Calu3 (cell line): ENCODE results near the gene STXBP4. TPM values are rescaled to one million over a fixed set of nuclear protein-coding genes. Genes with fewer than 3 reads are reported as not detected.

Experiments
- BruUV-seq: library from RNA; stranded (reverse); fragments of 400-500 nt; replicated peaks from 2 replicates; lab custom pipeline; 2021; lab: Mats Ljungman, UMichigan
- CTCF ChIA-PET: fragments of 300-600 bp; sonication (Branson Sonifier 250); formaldehyde crosslinking; loops from one replicate; lab custom pipeline; 2022; ENCODE audit warnings: antibody characterized with exemption; lab: Charles Lee
- DNase-seq: peaks from one replicate; pipeline ENCODE4 v3.0.0; 2022
- H3K27ac Mint-ChIP-seq: one replicate; pipeline ENCODE4 v1.8.0; 2022; ENCODE audit warnings: mixed read lengths; ENCODE audit not compliant: unreplicated experiment
- H3K27me3 Mint-ChIP-seq: one replicate; pipeline ENCODE4 v1.8.0; 2022; ENCODE audit warnings: mixed read lengths; ENCODE audit not compliant: unreplicated experiment
- H3K36me3 Mint-ChIP-seq: one replicate; pipeline ENCODE4 v1.8.0; 2022; ENCODE audit warnings: mild to moderate bottlenecking, moderate library complexity, mixed read lengths; ENCODE audit not compliant: insufficient read depth, unreplicated experiment
- H3K4me1 Mint-ChIP-seq: one replicate; pipeline ENCODE4 v1.8.0; 2022; ENCODE audit warnings: mild to moderate bottlenecking, low read depth, mixed read lengths; ENCODE audit not compliant: unreplicated experiment
- H3K4me3 Mint-ChIP-seq: one replicate; pipeline ENCODE4 v1.8.0; 2022; ENCODE audit warnings: mild to moderate bottlenecking, low read depth, moderate library complexity, mixed read lengths; ENCODE audit not compliant: unreplicated experiment
- H3K9me3 Mint-ChIP-seq: one replicate; pipeline ENCODE4 v1.8.0; 2022; ENCODE audit warnings: low read depth, mixed read lengths; ENCODE audit not compliant: unreplicated experiment
- CTCF ChIP-seq: fragments of 200-600 bp; IDR thresholded peaks from one replicate; pipeline ENCODE4 v1.8.0; 2022; ENCODE audit warnings: antibody characterized with exemption; ENCODE audit not compliant: unreplicated experiment
- intact Hi-C: fragments of 100-400 bp; cut with micrococcal nuclease; formaldehyde crosslinking; loops from one replicate; pipeline ENCODE4 v1.10.0; 2022; ENCODE audit not compliant: unreplicated experiment
- total RNA-seq: library from RNA; stranded (reverse); gene quantifications from 2 replicates; pipeline ENCODE4 v1.2.3, GENCODE V29; 2022

STXBP4 gene
- total RNA-seq, 1 experiment from 2014 or later: 9.2 TPM

DNA sequence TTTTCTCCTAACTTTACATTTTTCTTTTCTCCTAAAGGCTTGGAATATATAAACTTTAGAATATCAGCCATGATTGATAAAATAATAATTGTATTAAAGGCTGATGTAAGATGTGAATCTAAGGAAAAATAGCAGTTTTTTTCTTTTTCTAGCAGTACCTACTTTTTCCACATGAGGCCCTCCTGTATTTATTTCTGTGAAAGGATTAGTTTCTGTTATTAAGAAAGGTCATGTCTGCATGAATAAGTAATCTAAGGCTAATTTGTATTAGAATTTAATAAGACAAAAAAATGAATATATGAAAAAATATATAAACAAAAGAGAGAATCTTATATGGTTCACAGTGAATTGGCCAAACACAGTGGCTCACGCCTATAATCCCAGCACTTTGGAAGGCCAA lies 85.3 kb downstream of the STXBP4 start:
- intact Hi-C loops: no loop called here
- no peak for DNase-seq
- no TSS peak for BruUV-seq
- Mint-ChIP-seq H3K4me3 (no peak overlapping the region), H3K27me3 (no peaks in the 10 kb centered on the region), H3K4me1 (no peaks in the 10 kb centered on the region), H3K9me3 (no peaks in the 10 kb centered on the region), H3K36me3 (no peaks in the 10 kb centered on the region), H3K27ac (no peak overlapping the region)
- CTCF ChIA-PET: no interaction called here
- TF ChIP-seq CTCF: no peak

- no TSS peak for BruUV-seq
- Mint-ChIP-seq H3K4me3 (no peak overlapping the region), H3K27ac (no peak overlapping the region), H3K9me3 (no peaks in the 10 kb centered on the region), H3K27me3 (no peaks in the 10 kb centered on the region), H3K4me1 (no peaks in the 10 kb centered on the region), H3K36me3 (no peaks in the 10 kb centered on the region)
- no peak for TF ChIP-seq CTCF
- intact Hi-C loops: no loop called here
- CTCF ChIA-PET: no interaction called here
- no peak for DNase-seq
Measured at GRCh38 chr17:55054429-55054828, 85.9 kb downstream of the STXBP4 start.

DNA sequence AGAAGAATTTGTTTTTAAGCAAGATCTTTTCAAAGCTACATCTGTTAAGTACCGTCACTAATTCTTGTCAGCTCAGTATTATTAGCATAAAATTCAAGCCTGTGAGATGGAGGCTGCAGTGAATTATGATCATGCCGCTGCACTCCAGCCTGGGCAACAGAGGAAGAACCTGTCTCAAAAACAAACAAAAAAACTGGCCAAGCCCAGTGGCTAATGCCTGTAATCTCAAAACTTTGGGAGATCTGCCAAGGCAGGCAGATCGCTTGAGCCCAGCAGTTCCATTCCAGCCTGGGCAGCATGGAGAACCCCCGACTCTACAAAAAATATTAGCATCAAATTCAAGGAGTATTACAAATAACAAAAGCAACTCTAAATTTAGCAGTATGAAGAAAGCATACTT lies 88.0 kb downstream of the STXBP4 start:
- Mint-ChIP-seq H3K27me3 (no peaks in the 10 kb centered on the region), H3K9me3 (no peaks in the 10 kb centered on the region), H3K27ac (no peak overlapping the region), H3K36me3 (no peaks in the 10 kb centered on the region), H3K4me1 (no peaks in the 10 kb centered on the region), H3K4me3 (no peak overlapping the region)
- CTCF ChIA-PET: no interaction called here
- no peak for TF ChIP-seq CTCF
- intact Hi-C loops: loop anchor here (5.0 kb wide), 2 partner anchors 241 to 291 kb away; no protein-coding TSS in a partner anchor
- peak; percentile 24 for DNase-seq
- BruUV-seq: no TSS peak

DNA sequence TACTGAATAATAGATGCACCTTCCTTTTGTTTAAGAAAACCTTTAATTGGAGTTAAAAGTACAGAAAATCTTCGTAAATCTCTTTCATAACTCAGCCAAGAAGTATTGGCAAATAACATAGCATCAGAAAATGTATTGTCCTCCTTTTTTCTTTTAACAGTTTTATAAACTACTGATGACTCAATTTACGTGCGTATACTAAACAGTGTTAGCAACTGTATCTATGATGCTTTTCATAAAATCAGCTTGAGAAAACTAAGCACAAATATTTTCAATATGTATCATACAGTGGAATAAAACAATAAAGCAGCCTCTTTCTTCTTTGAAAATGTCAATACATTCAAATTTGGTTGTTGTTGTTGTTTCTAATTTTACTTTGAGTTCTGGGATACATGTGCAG lies 88.6 kb downstream of the STXBP4 start:
- DNase-seq: no peak
- Mint-ChIP-seq H3K27me3 (no peaks in the 10 kb centered on the region), H3K4me3 (no peak overlapping the region), H3K4me1 (no peaks in the 10 kb centered on the region), H3K36me3 (no peaks in the 10 kb centered on the region), H3K27ac (no peak overlapping the region), H3K9me3 (no peaks in the 10 kb centered on the region)
- BruUV-seq: no TSS peak
- TF ChIP-seq CTCF: no peak
- CTCF ChIA-PET: no interaction called here
- intact Hi-C loops: loop anchor here (5.0 kb wide), 2 partner anchors 240 to 290 kb away; no protein-coding TSS in a partner anchor
